NCI-H1417 (cell line): ENCODE measurements around the gene RCL1.
A peak's percentile ranks its signal among the peaks of the same experiment; 100 is the strongest.

Source experiments
- DNase-seq, 3 experiments: peaks; one replicate each; lab custom pipeline; 2025; lab: John Stamatoyannopoulos, UW

RCL1 gene

DNA sequence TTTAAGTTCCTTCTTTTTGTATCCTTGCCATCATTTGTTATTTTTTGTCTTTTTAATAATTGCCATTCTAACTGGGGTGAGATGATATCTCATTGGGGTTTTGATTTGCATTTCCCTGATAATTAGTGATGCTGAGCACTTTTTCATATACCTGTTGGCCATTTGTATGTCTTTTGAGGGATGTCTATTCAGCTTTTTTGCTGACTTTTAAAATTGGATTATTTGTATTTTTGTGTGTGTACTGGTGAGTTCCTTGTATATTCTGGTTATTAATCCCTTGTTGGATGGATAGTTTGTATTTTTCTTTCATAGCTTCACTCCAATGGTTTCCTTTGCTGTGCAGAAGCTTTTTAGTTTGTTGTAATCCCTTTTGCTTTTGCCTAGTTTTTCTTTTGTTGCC lies 19.1 kb downstream of the RCL1 start:
- DNase-seq = no peak

DNA sequence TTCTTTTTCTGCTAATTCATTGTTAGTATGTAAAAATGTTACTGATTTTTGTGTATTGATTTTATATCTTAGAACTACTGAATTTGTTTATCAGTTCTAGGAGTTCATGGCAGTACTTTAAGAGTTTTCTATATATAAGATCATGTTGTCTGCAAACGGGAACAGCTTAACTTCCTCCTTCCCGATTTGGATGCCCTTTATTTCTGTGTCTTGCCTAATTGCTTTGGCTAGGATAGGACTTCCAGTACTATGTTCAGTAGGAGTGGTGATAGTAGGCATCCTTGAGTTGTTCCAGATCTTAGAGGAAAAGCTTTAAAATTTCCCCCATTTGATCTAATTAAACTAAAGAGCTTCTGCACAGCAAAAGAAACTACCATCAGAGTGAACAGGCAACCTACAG lies 20.1 kb downstream of the RCL1 start:
- DNase-seq = no peak

DNA sequence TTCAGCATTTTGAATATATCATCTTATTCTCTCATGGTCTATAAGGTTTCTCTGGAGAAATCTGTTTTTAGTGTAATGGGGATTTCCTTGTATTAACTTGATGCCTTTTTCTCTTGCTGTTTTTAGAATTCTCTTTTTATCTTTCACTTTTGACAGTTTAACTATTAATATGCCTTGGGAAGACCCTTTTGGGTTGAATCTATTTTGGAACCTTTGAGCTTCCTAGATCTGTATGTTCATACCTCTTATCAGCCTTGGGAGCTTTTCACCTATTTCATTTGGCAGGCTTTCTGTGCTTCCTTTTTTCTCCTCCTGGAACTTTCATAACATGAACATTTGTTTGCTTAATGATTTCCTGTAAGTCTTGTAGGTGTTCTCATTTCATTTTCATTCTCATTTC lies 22.2 kb downstream of the RCL1 start:
- DNase-seq = no peak

DNA sequence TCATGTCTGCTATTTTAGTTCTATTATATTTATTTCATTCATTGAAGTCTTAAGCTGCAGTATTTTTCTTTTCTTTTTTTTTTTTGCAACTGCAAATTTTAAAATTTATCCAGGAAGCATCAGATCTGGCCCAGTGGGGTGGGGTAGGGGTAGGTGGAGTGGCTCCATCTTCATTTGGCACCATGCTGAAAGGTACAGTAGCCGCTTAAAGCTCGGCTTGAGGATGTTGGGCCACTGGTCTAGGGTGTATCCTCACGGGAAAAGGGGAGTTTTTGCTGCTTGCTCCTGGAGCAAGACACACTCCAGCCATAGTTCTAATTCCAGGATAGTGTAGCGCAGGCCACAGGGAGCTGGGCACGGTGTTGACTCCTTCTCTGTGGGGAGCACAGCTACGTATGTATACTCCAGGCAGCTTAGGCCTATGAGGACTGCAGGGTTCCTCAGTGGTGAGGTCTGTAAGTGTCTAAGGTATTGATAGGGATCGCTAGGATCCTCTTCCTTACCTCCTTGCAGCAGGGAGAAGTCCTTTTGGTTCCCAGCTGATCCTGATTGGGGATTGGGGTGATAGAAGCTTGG lies 22.7 kb downstream of the RCL1 start:
- no peak for DNase-seq

DNA sequence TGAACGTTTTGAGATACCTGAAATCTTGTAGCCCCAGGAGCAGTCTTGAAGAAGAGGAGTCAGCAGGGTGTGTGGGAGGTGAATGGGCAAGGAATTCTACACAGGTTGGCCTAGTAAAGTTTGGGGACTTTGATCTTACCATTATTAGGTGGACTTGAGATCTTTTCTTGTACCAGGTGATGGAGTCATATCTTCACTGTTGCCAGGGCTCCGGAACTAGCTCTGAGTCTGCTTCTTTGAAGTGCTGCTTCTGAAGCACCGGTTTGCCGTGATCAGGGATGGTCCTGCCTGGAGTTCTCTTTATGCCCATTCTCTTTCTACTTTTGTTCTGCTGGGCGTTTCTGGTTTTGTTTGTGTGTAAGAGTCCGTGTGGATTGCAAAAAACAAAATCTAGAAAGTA lies 27.4 kb downstream of the RCL1 start:
- DNase-seq = no peak

DNA sequence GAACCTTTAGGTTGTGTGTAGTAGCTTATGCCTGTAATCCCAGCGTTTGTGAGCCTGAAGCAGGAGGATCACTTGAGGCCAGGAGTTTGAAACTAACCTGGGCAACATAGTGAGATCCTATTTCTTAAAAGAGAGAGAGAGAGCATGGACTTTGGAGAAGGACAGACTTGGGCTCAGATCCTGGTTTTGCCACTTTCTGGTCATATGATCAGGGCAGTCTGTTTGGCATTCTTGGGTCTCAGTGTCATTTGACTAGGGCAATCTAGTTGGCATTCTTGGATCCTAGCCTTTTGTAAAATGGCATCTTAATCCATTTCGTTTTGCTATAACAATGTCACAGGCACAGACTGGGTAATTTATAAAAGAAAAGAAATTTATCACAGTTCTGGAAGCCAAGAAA lies 28.4 kb downstream of the RCL1 start:
- DNase-seq = no peak

DNA sequence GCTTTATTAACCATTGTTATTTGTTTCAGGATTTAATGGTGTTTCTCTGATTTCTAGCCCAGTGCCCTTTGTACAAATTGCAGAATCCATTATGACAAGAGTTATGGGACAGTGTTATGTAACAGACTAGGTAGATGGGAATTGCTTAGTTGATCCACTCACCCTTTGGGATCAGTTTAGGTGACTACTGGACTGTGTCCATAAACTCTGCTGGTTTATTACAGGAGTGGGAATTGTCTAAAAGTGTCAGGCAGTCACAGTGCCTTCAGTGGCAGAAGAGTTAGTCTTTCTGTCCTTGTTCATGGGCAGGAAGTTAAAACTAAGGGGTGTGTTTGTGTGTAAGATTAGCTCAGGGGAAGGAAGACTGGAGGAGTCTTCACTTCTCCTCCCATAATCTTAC lies 29.3 kb downstream of the RCL1 start:
- DNase-seq = no peak

DNA sequence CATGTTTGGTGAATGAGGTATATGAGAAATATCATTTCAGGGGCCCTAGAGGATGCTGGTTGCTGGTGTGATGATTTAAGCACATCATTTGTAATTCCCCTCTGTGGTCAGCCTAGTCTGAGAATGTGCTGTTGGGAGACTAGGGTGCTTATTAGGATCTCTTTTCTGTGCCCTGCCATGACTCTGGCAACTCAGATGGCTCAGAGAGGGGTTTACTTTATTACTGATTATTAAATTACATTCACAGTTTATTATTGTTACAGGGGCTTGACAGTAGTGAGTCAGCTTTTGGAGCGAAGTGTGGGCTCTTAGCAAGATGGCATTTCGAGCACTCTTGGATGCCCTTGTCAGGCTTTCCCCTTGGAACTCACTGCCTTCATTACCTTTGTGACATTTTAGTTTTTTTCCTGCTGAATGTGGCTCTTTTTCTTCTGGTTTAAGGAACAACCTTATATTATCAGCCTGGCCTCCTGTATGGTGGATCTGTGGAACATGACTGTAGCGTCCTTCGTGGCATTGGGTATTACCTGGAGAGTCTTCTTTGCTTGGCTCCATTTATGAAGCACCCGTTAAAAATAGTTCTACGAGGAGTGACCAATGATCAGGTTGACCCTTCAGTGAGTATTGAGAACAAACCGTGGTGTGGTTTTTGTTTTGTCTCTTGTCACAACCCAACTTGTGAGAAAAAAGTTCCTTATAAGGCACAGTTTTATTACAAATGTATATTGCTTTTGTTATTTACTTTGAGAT lies 33.8 kb downstream of the RCL1 start:
- DNase-seq = no peak

DNA sequence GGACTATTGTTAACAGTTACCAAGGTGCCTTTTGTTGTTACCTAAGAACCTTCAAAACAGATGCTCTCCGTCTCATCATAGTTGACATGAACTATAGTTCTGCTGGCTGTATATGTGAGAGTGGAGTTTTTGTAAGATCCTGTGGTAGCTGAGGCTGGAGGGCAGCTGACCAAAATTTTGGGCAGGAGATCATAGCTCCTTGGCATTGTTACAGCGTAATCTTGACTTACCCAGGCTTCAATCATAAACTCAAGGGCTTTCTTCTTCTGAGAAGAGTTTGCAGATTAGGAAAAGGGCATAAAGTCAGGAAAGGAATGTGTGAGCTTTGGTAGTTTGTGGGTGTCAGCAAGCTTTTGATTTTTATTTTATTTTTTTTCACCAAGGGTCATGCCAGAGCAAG lies 34.5 kb downstream of the RCL1 start:
- no peak for DNase-seq

DNA sequence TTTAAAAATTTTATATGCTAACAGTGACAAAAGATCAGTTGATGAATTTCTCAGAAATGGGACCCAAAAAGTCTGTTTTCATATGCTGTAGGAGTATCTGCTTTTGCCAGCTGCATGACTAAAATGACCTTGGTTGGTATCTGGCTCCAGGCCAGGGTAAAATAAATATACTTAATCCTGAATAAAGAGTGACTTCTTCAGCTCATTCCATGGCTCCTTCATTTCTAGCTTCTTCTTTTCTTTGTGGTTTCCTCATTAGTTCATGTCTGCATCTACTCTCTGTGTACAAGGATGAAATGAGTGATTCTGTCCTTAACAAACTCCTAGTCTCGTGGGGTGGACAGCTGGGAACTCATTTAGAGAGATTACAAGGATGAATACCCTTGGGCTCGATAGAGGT lies 36.0 kb downstream of the RCL1 start:
- DNase-seq = no peak

DNA sequence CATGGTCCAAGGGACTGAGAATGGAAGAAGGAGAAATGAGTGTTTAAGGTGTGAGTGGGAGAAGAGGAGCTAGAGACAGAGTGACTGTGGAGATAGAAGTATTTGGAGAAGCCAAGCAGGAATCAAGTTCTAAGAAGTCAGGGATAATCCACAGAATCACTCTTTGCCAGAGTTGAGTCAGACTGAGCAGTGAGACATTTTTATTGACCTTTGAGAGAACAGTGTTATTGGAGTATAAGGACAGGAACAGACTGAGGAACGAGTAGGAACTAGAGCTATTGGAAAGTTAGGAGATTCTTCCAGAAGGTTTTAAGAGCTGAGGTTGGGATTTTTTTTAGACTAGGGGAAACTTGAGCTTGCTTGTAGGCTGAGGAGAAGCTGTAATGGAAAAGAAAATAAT lies 37.2 kb downstream of the RCL1 start:
- DNase-seq = no peak

DNA sequence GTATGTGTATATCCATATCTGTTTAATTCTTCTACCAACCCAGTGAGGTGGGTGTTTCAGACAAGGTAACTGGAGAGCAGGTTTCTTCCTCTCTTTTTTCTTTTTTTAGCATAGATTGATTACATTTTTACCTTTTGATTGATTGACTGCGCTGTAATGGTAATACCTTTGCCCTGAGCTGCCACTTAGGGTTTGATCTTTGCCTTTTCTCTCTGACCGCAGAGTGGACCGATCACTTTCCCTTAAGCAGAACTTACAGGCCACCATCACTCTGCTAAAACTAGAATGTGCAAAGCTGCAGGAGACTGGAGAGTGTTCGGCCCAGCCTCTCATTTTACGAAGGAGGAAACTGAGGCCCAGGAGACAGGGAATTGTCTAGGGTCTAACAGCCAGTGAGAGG lies 38.0 kb downstream of the RCL1 start:
- no peak for DNase-seq

DNA sequence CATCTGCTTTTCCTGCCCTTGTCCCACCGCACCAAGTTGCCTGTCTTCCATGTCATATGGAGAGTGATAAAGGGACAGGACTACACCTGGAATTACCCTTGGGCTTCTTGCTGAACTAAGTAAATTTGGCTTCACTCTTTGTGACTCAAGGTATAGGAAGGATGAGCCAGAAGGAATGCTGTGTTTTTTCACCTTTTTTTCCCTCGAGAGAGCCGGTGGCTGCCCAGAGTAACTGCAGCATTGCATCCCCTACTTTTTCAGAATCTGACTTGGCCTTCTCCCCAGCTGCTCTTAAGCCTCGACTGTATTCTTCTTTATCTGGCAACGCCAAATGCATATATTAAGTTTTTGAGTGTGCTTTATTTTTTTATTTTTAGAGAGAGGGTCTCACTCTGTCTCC lies 38.4 kb downstream of the RCL1 start:
- no peak for DNase-seq

DNA sequence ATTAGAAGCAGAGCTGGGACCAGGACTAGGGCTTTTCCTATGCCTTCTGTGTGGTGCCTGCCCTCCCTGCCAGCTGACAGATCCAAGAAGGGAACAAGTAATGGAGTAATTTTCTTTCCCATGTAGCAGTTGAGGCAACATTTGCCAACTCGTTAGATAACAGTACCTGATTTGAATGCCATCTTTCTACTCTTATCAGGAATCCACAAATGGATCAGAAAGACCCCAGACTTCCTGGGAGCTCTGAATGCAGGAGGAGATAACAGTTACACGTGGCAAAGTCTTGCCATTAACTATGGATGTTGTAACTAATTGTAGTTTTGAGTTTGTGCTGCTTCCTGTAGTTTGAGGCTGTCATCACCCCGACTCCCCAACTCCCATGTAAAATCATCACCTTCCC lies 39.2 kb downstream of the RCL1 start:
- no peak for DNase-seq

DNA sequence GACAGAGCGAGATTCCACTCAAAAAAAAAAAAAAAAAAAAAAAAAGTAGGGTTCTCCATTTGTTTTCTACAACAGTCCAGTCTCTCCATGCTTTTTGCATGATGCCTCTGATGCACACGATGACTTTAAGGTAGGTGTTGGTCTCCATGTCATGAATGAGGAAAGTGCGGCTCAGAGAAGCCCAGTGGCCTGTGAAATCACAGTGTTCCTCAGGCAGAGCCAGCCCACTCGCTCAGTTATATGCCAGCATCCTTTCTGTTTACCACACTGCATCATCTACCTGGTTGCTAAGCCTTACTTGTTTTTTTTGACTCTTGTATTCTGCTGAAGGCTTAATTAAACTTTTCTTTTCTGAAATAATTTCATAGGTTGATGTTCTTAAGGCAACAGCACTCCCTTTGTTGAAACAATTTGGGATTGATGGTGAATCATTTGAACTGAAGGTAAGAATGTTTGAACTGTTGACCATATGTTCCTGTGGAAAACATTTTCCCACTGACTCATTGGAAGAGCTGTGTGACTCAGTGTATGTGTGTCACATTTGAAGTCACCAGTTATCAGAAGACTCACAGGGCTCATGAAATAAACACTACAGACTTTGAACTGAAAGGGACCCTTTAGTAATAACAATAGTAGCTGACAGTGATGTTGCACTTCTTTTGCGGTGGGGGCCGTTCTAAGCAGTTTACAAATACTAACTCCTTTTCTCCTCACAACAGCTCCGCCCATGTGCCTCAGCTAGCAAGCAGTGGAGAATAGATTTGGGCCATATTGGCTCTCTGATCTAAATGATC lies 40.2 kb downstream of the RCL1 start:
- no peak for DNase-seq

DNA sequence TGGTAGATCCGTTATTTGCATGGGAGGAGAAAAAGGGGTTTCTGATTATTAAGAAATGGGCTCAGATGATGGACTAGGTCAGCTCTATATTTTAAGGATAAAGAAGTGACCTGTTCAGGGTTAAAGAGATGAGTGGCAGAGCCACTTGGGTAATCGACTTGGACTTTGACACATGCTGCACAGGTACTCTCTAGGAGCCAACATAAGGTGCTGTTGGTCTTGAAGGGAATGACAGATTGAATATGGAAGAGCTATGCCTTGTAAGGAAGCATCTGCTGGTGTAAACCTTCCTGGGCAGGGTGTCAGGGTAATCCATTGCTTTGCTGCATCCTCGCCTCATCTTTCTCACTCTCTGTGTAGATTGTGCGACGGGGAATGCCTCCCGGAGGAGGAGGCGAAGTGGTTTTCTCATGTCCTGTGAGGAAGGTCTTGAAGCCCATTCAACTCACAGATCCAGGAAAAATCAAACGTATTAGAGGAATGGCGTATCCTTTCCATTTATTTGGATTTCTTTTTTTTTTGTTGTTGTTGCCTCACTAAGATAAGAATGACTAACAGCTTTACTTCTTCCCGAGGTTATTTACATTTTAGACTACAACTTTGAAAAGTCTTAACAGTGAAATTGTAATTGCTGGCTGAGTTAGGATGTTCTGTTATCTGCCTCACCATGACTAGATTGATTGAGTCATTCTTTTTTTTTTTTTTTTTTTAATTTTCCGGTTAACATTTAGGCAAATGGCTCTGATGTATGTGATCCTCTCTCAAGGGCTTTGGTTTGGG lies 41.2 kb downstream of the RCL1 start:
- no peak for DNase-seq

DNA sequence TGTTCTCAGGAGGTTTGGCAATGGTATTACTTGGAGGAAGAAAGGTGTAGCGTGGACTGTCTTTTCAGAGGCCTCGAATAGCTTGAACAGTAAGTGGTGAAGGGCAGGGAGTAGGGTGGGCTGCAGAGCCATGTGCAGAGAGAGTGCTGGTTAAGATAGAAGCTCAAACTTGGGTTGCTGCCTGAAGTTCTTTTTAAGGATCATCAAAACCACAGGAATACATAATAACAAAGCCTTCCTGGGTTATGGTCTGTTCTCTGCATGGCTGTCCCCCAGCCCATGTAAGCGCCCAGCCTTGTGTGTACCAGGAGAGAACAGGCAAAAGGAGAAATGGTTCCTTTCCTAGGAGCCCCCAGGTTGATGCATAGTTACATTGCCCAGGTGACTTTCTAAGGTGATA lies 43.9 kb downstream of the RCL1 start:
- no peak for DNase-seq

DNA sequence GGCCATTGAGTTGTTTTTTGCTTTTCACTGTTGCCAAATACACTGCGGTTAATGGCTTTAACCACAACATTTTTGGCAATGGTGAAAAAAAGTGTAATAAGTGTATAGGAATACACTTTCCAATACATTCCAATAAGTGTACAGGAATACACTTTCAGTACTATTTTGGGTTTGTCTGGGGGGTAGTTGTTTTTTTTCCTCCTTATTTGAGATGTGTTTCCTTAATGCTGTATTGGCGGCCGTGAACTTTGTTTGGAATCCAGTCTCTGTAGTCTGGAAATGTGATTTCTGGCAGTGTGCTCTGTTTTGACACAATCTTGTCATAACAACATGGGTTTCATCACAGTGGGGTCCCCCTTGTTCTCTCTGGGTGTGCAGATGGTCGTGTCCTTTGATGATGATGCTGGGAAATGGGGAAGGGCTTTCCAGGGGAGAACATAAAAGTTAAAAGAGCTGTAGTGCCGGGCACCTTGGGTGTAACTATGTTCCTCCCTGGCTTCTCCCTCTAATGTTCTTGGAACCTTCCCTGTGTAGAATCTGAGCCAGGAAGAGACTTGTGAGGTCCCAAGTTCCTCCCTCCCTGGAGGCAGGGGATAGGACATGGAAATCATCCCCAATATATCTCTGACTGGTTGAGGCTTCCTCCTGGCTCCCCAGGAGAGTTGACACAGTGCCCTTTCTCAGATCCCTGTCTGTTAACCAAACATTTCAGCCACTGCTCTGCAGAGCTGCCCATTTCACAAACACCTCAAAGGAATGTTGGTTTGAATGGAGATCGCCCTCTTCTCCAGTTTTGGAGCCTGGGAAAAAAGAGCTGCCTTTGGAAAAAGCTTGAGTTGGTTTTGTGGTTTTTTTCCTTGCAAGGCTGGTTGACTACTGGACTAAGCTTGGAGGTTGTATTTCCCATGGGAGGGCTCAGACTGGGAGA lies 44.8 kb downstream of the RCL1 start:
- peak in 1 of 3 experiments; percentile 1 for DNase-seq

DNA sequence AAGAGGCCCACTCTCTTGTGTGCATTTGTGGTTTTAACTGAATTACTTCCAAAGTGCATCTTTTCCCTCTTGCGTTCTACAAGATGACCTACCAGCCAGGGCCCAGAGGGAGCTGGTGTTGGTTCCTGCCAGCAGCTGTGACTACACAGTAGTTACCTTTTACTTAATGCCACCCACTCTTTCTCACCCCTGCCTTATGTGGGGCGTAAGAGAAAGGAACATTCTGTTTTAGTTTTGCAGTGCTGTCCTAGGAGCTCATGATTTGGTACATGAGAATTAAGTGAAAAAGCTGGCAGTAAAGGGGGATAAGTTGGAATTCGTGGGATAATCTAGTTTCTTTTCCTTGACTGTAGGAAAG lies 45.4 kb downstream of the RCL1 start:
- no peak for DNase-seq

DNA sequence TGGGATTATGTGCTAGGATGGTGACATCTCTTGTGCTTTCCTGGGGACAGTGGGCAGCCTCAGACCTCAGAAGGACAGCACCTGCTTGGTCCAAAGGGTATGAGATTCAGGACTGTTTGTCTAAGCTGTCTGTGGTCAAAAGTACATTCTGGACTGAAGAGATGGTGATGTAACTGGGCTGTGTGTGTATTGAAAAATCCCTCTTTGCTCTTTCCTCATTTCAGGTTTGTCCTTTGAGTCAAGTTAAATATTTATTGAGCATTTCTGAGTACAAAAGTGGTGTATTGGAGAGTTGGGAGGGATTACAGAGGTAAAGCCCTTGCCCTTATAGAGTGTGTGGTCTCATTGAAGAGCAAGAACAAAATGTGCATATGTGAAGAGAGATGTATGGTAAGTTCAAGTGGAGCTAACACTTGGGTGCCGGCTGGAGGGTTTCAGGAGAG lies 46.7 kb downstream of the RCL1 start:
- DNase-seq = no peak

DNA sequence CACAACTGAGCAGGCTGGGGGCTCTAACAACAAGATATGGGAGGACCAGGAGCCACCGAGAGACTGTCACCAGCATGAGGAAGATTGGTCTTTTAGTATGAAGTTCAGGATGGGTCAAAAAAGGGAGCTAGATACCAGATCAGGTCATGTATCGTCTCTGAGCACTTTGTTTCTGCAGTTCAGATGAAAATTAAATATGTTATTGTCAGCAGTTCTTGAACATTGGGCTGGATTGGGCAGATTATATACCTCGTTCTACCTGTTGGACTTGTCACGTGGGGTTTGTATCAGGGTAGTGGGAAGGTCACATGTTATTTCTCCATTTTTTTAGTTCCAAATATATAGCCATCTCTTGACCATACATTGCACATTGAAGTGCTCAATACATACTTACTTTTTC lies 47.3 kb downstream of the RCL1 start:
- no peak for DNase-seq

DNA sequence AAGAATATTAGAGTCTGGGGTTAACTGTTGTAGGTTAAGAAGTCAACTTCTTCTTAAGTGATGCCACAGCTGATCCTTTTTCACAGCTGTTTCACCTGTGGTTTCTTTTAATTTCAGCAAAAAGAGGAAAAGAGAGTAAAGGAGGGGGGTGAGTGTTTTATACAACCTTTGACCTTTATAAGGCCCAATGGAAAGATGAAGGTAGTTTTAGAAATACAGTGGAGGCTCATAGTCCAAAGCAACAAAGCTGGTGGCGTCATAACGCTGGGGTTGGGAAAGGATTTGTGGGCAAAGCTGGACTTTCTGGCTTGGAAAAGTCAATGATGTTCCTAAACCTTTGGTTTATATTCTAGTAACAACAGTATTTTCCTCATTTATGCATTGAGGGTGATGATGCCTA lies 49.5 kb downstream of the RCL1 start:
- DNase-seq = no peak
